ENCODE data around the gene PTPRK. TPM values are rescaled to one million over a fixed set of nuclear protein-coding genes. Genes with fewer than 3 reads are reported as not detected.
"Not testable (repeated sequence)": the region's sequence is repeated elsewhere in the genome, so short reads cannot be mapped to it uniquely, and the experiment has no call there.

The PTPRK gene
- total RNA-seq, 1 donor from 2014 or later, result 4.2 TPM

DNA sequence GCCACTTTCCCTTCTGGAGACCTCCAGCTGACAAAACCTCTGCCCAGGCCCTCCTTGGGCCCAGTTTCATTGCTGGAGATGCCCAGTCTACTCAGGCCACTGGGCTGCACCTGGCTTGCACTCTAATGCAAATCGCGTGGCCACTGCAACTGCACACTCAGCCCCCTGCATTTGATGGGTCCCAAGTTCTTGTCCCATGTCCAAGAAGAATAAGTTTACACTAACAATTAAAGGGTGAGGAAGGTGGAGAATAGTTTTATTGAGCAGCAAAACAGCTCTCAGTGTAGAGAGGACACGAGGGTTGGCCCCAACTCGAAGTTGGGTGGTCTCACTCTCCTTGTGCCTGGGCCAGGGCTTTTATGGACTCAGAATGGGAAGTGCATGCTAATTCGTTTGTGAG, 587.7 kb downstream of the PTPRK start:
- peaks cover 39% of the 10 kb centered on the region for H3K9me3 Mint-ChIP-seq
- no peak overlapping the region for H3K4me3 Mint-ChIP-seq (ENCODE audit: low read depth)
- no peaks in the 10 kb centered on the region for H3K27me3 Mint-ChIP-seq (ENCODE audit: low read depth)
- intact Hi-C loops (cut with micrococcal nuclease), result loop anchor here (5.0 kb wide), 1 partner anchor 725 kb away; no protein-coding TSS in a partner anchor
- H3K4me1 Mint-ChIP-seq (ENCODE audit: low read depth), result peaks cover 31% of the 10 kb centered on the region
- peak overlapping the region; percentile 46 for H3K27ac Mint-ChIP-seq
- DNase-seq (ENCODE audit: low spot score), result no peak
- peaks cover 41% of the 10 kb centered on the region for H3K36me3 Mint-ChIP-seq (ENCODE audit: low read depth)

DNA sequence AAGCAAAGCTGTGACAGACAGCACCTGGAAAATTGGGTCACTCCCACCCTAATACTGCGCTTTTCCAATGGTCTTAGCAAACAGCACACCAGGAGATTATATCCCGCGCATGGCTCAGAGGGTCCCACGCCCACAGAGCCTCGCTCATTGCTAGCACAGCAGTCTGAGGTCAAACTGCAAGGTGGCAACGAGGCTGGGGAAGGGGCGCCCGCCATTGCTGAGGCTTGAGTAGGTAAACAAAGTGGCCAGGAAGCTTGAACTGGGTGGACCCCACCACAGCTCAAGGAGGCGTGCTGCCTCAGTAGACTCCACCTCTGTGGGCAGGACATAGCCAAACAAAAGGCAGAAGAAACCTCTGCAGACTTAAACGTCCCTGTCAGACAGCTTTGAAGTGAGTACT, 594.0 kb downstream of the PTPRK start:
- H3K27me3 Mint-ChIP-seq (ENCODE audit: low read depth); H3K27ac Mint-ChIP-seq; H3K4me3 Mint-ChIP-seq (ENCODE audit: low read depth); DNase-seq (ENCODE audit: low spot score); intact Hi-C loops (cut with micrococcal nuclease): not testable (repeated sequence)
- Mint-ChIP-seq H3K36me3 (ENCODE audit: low read depth) (peaks cover 53% of the 10 kb centered on the region), H3K4me1 (ENCODE audit: low read depth) (peaks cover 32% of the 10 kb centered on the region), H3K9me3 (peaks cover 60% of the 10 kb centered on the region)

DNA sequence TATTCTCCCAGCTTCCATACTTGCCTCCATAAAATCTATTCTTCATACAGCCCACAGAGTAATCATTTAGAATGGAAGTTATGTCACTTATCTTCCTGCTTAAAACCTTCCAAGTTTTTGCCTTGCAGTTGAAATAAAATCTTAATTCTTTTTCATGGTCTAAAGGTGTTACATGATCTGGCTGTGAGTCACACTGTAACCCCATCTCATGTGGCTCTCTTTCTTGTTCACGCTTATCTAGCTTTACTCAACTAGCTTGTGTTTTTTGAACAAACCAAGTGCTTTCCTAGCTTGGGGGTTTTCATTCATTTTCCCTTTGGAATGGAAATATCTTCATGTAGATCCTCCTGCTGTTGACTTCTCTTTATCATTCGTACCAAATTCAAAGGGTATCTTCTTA, 596.0 kb downstream of the PTPRK start:
- intact Hi-C loops (cut with micrococcal nuclease), result loop anchor here (1.0 kb wide), 1 partner anchor 16 kb away; no protein-coding TSS in a partner anchor
- H3K4me3 Mint-ChIP-seq (ENCODE audit: low read depth), result no peak overlapping the region
- DNase-seq (ENCODE audit: low spot score), result no peak
- peaks cover 52% of the 10 kb centered on the region for H3K9me3 Mint-ChIP-seq
- H3K4me1 Mint-ChIP-seq (ENCODE audit: low read depth), result peaks cover 44% of the 10 kb centered on the region
- H3K27ac Mint-ChIP-seq, result no peak overlapping the region
- H3K27me3 Mint-ChIP-seq (ENCODE audit: low read depth), result no peaks in the 10 kb centered on the region
- peaks cover 45% of the 10 kb centered on the region for H3K36me3 Mint-ChIP-seq (ENCODE audit: low read depth)

- no peak for DNase-seq (ENCODE audit: low spot score)
- no peak overlapping the region for H3K27ac Mint-ChIP-seq
- no peaks in the 10 kb centered on the region for H3K27me3 Mint-ChIP-seq (ENCODE audit: low read depth)
- H3K36me3 Mint-ChIP-seq (ENCODE audit: low read depth), result peaks cover 43% of the 10 kb centered on the region
- no peak overlapping the region for H3K4me3 Mint-ChIP-seq (ENCODE audit: low read depth)
- intact Hi-C loops (cut with micrococcal nuclease), result loop anchor here (1.0 kb wide), 1 partner anchor 16 kb away; no protein-coding TSS in a partner anchor
- peaks cover 48% of the 10 kb centered on the region for H3K4me1 Mint-ChIP-seq (ENCODE audit: low read depth)
- H3K9me3 Mint-ChIP-seq, result peaks cover 51% of the 10 kb centered on the region
These were observed 596.4 kb downstream of the PTPRK start for GRCh38 chr6:127924031-127924430.

- intact Hi-C loops (cut with micrococcal nuclease), result loop anchor here (2.0 kb wide), 1 partner anchor 28 kb away; no protein-coding TSS in a partner anchor
- no peak overlapping the region for H3K27ac Mint-ChIP-seq
- H3K4me1 Mint-ChIP-seq (ENCODE audit: low read depth), result peaks cover 57% of the 10 kb centered on the region
- H3K27me3 Mint-ChIP-seq (ENCODE audit: low read depth), result no peaks in the 10 kb centered on the region
- DNase-seq (ENCODE audit: low spot score), result no peak
- H3K9me3 Mint-ChIP-seq, result peaks cover 42% of the 10 kb centered on the region
- H3K36me3 Mint-ChIP-seq (ENCODE audit: low read depth), result peaks cover 37% of the 10 kb centered on the region
- H3K4me3 Mint-ChIP-seq (ENCODE audit: low read depth), result no peak overlapping the region
These were observed 597.3 kb downstream of the PTPRK start for GRCh38 chr6:127923135-127923534.

- Mint-ChIP-seq H3K27ac (no peak overlapping the region), H3K4me3 (ENCODE audit: low read depth) (no peak overlapping the region), H3K4me1 (ENCODE audit: low read depth) (peaks cover 68% of the 10 kb centered on the region), H3K36me3 (ENCODE audit: low read depth) (peaks cover 31% of the 10 kb centered on the region), H3K27me3 (ENCODE audit: low read depth) (no peaks in the 10 kb centered on the region), H3K9me3 (peaks cover 36% of the 10 kb centered on the region)
- intact Hi-C loops (cut with micrococcal nuclease), result loop anchor here (1.0 to 2.0 kb wide), 2 partner anchors 12 to 29 kb away; no protein-coding TSS in a partner anchor
- DNase-seq (ENCODE audit: low spot score), result no peak
These were observed 598.4 kb downstream of the PTPRK start for GRCh38 chr6:127921982-127922381.

- Mint-ChIP-seq H3K27ac (no peak overlapping the region), H3K4me3 (ENCODE audit: low read depth) (no peak overlapping the region), H3K4me1 (ENCODE audit: low read depth) (peaks cover 75% of the 10 kb centered on the region), H3K9me3 (peaks cover 32% of the 10 kb centered on the region), H3K36me3 (ENCODE audit: low read depth) (peaks cover 30% of the 10 kb centered on the region), H3K27me3 (ENCODE audit: low read depth) (no peaks in the 10 kb centered on the region)
- intact Hi-C loops (cut with micrococcal nuclease), result no loop called here
- no peak for DNase-seq (ENCODE audit: low spot score)
These were observed 599.6 kb downstream of the PTPRK start for GRCh38 chr6:127920804-127921203.
